GM10248 (cell line): ENCODE data around the gene EID3.

Experiments used
- CTCF ChIA-PET: fragments of 300-600 bp; sonication (Branson Sonifier 250); formaldehyde crosslinking; extraction: SDS; loops from one replicate; lab custom pipeline; 2021; ENCODE audit warnings: antibody characterized with exemption; lab: Yijun Ruan, JAX
- POLR2A ChIA-PET: fragments of 350-650 bp; sonication (Branson Sonifier 250); formaldehyde crosslinking; extraction: SDS; loops from one replicate; lab custom pipeline; 2020; ENCODE audit warnings: antibody characterized with exemption; lab: Yijun Ruan, JAX
- DNase-seq: peaks from one replicate; pipeline ENCODE4 v3.0.0; 2012; ENCODE audit errors: extremely low spot score
- TF ChIP-seq, protein P1 (sequence below): IDR thresholded peaks from 2 replicates; pipeline ENCODE4 v1.5.1; 2012; ENCODE audit warnings: mild to moderate bottlenecking, low read depth; ENCODE audit errors: extremely low read depth, missing control alignments, control extremely low read depth

The EID3 gene

DNA sequence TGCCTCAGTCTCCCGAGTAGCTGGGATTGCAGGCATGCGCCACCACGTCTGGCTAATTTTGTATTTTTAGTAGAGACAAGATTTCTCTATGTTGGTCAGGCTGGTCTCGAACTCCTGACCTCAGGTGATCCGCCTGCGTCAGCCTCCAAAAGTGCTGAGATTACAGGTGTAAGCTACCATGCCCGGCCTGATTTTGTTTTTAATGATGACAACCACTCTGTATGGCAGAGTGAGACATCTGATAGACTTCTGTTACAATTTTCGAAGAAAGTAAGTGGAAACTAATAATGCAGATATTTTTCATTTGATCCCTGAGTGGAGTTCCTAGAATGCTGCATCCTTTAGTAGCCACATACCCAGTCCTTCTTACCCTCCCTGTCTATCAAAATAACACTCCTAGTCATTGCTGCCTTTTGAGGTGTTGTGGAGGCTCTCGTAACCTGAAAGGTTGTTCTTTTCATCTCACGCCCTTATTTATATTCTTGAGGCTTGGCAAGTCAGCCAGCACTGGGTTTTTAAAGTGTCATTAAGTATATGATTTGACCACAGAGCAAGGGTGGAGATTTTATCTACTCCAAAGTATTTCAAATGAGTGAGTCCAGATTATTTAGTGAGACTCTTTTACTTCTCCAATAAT is 5.9 kb upstream of the EID3 start:
- ChIA-PET POLR2A (interaction anchor here (0.7 to 3.7 kb wide), 2 partner anchors 9 to 11 kb away, joined by 3 to 13 read pairs; no protein-coding TSS in a partner anchor), CTCF (interaction anchor here (0.9 kb wide), 1 partner anchor 10 kb away, joined by 3 read pairs; no protein-coding TSS in a partner anchor)
- TF ChIP-seq, protein P1, sequence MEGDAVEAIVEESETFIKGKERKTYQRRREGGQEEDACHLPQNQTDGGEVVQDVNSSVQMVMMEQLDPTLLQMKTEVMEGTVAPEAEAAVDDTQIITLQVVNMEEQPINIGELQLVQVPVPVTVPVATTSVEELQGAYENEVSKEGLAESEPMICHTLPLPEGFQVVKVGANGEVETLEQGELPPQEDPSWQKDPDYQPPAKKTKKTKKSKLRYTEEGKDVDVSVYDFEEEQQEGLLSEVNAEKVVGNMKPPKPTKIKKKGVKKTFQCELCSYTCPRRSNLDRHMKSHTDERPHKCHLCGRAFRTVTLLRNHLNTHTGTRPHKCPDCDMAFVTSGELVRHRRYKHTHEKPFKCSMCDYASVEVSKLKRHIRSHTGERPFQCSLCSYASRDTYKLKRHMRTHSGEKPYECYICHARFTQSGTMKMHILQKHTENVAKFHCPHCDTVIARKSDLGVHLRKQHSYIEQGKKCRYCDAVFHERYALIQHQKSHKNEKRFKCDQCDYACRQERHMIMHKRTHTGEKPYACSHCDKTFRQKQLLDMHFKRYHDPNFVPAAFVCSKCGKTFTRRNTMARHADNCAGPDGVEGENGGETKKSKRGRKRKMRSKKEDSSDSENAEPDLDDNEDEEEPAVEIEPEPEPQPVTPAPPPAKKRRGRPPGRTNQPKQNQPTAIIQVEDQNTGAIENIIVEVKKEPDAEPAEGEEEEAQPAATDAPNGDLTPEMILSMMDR, result no peak
- DNase-seq, result no peak

DNA sequence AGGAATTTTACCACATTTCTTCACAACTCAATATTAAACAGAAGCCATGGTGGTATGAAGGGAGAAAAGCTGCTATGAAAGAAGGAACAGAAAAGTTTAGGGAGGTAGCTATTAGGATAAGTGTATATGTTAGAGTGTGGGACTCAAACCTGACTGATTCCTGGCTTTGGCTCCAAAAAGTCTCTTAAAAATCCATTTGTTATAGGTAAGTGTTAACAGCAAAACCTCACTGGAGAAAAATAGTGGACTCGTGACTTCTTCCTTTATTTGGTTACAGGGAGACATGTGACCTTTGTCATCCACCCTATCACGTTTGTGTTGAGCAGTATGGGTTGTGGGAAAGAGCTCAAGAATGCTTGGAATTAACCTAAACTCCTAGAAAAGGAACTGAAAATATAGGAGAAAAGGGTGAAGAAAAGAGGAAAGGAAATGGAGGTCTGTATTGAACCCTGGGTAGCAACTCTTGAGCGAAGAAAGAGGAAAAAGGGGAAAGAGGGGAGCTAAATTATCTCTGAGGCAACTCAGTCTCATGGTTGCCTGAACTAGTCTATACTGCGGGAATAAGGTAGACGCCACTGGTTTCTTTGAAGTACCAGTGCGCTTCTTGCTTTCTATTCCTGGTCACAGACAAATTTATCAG is 3.6 kb upstream of the EID3 start:
- CTCF ChIA-PET, result interaction anchor here (1.9 kb wide), 1 partner anchor 12 kb away, joined by 9 read pairs; no protein-coding TSS in a partner anchor
- TF ChIP-seq, protein P1, result no peak
- no peak for DNase-seq
- POLR2A ChIA-PET, result interaction anchor here (0.7 to 2.1 kb wide), 3 partner anchors 9 to 13 kb away, joined by 4 to 8 read pairs (median 6); no protein-coding TSS in a partner anchor

DNA sequence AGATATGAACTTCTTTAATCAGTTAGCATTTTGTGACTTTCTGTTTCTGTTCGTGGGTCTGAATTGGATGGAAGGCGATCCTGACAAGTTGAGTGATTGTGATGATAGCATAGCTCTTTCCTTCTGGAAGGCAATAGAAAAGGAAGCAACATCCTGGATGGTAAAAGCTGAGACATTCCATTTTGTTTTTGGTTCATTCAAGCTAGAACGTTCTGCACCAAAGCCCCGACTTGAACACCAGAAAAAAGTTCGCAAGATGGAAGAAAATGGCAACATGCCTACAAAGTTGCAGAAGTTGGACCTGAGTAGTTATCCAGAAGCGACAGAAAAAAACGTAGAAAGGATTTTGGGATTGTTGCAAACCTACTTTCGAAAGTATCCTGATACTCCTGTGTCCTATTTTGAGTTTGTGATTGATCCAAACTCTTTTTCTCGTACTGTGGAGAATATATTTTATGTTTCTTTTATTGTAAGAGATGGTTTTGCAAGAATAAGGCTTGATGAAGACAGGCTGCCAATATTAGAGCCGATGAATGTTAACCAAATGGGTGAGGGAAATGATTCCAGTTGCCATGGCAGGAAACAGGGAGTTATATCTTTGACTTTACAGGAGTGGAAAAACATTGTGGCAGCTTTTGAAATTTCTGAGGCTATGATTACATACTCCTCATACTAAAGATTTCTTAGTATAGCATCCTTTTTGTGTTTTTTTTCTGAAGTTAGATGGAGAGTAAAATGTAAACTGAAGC is 896 bp downstream of the EID3 start:
- ChIA-PET POLR2A (interaction anchor here (0.6 kb wide), 1 partner anchor 61 kb away, joined by 3 read pairs; no protein-coding TSS in a partner anchor), CTCF (interaction anchor here (0.9 to 3.7 kb wide), 2 partner anchors 9 to 16 kb away, joined by 3 to 11 read pairs; no protein-coding TSS in a partner anchor)
- DNase-seq, result no peak
- TF ChIP-seq, protein P1, result no peak

DNA sequence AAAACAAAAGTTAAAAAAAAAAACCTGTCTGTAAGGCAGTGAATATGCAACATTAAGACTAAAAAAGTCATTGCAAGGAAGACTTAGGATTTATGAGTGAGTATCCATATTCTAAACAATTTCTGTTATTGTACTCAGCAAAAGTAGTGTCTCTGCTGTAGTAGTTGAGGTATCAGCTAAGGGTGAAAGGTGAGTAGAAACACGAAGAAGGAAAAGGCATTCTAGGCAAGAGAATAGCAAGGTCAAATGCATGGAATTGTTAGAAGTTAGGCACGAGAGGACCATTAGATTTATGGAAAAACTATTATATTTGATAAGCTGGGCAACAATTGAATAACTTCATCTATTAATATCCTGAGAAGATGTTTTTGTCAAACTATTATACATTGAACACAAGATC is 1.8 kb downstream of the EID3 start:
- no peak for DNase-seq
- TF ChIP-seq, protein P1, result no peak
- POLR2A ChIA-PET, result no interaction called here
- CTCF ChIA-PET, result no interaction called here

DNA sequence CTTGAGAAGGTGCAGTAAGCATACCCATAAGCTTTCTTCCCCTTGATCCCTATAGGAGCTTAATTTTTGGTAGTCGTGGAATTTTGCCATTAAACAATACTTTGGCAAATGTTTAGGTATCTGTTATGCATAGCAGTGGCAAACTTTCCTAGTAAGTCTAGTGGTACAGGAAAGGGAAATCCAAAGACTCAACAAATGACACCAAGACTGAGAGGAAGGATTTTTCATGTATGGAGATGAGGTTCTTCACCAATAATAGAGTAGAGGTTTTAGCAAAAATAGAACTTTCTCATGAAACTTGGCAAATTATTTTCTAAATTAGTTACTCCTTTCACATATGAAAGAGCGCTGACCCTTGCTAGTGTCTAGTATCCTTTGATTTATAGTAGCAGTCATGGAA is 2.8 kb downstream of the EID3 start:
- DNase-seq, result no peak
- TF ChIP-seq, protein P1, result no peak
- ChIA-PET CTCF (no interaction called here), POLR2A (no interaction called here)
